Pancreas (tissue), 10 donors: ENCODE data around the gene MAMLD1. TPM values are rescaled to one million over a fixed set of nuclear protein-coding genes. Genes with fewer than 3 reads are reported as not detected.

ENCODE experiments used
- ATAC-seq, 4 donors: fragments of 200-7000 bp; cut with Tn5 transposase; one replicate each; pipeline versions ENCODE4 v1.8.0 to v1.9.1; 2020; ENCODE audit warnings: mild to moderate bottlenecking in 4 of 4, moderate library complexity in 4 of 4
- DNase-seq, 6 donors: peaks; one replicate each; pipeline ENCODE4 v3.0.0-alpha.2; 2020
- FAIRE-seq: peaks from 2 replicates; lab custom pipeline; 2012; peaks lifted over from hg19 to GRCh38; lab: Jason Lieb, UNC
- H3K27ac ChIP-seq, 4 donors: fragments of 200-600 bp; sonication (generic); 1 replicate in 3 of 4; 2 replicates in 1 of 4; pipeline versions ENCODE4 v1.5.0 to v1.8.0; 2020
- H3K27me3 ChIP-seq, 4 donors: fragments of 200-600 bp; one replicate each; pipeline ENCODE4 v1.8.0; 2021
- H3K36me3 ChIP-seq, 3 donors: fragments of 200-600 bp; sonication (generic) in 1 of 3; one replicate each; pipeline versions ENCODE4 v1.5.0 to v1.8.0; 2020 to 2021
- H3K4me1 ChIP-seq, 3 donors: fragments of 200-600 bp; one replicate each; pipeline ENCODE4 v1.8.0; 2021
- H3K4me3 ChIP-seq, 4 donors: fragments of 200-600 bp; sonication (generic) in 2 of 4; one replicate each; pipeline versions ENCODE4 v1.5.0 to v1.8.0; 2020 to 2021
- H3K9me3 ChIP-seq, 4 donors: fragments of 200-600 bp; one replicate each; pipeline ENCODE4 v1.8.0; 2021
- WGBS, 2 donors: extraction: QIAGEN DNeasy Blood & Tissue Kit; methylation state at CpG; one replicate each; pipeline ENCODE4 v1.1.7; 2013; 5-methylcytosine and 5-hydroxymethylcytosine counted together
- intact Hi-C, 3 donors: fragments of 100-400 bp; cut with DNase I; formaldehyde crosslinking; loops; one replicate each; pipeline versions ENCODE4 v1.11.1 to v1.14.2; 2022
- polyA plus RNA-seq, 2 donors: library from polyadenylated mRNA; stranded (reverse); fragments of 200-250 nt; gene quantifications; one replicate each; pipeline ENCODE4 v1.2.3, GENCODE V29; 2013
- total RNA-seq, 6 donors: library from RNA; stranded (reverse); fragmentation: NEBNext Ultra II Directional in 4 of 6; extraction: Animal tissue kit (Norgen Biotek cat#: 25700) in 4 of 6; gene quantifications; one replicate each; pipeline versions ENCODE4 v1.2.1 to v1.2.4, GENCODE V29; 2021 to 2023
- TF ChIP-seq, protein P1 (sequence below), 4 donors: fragments of 200-600 bp; sonication (generic) in 3 of 4; IDR thresholded peaks; one replicate each; pipeline versions ENCODE4 v1.5.0 to v1.8.0; 2021; ENCODE audit warnings: antibody characterized with exemption in 4 of 4
- donor health status: healthy with polysubstance abuse.
- donor health status: DM: no; HTN: no; CAD: no; lungs with moderate emphysema.
- donor health status: DM: no; HTN: no; CAD: no.
- donor health status: control.
- donor health status: control.
- donor health status: Bipolar disorder and iron deficiency.
- donor health status: DM: yes; HTN: yes; CAD: no.
- donor health status: DM: no; HTN: no; CAD: no.
- donor health status: DM: no; HTN: no; CAD: no.
- donor health status: DM: yes; HTN: yes; CAD: no.

The MAMLD1 gene
- total and polyA plus RNA-seq, 8 donors: 2.4 to 8.8 (median 3.5) TPM

DNA sequence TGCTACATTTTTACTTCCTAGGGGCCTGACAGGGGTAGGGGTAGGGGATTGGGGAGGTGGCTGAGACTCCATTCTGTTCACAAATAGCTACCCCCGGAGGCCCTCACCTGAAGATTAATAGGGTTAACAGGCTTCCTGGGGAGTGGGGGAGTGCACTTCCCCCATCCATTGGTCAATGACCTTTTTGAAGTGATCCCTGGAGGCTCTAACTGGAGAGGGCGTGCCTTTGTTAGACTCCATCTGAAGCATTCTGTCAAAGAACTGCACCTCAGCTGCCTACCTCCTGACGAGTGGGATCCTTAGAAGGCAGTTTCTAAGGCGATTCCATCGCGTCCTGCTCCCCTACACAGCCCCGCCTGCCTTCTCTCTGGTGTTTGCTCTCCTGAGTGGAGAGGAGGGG is 195.3 kb downstream of the MAMLD1 start:
- ATAC-seq: no peak
- Histone ChIP-seq H3K27me3 (peaks cover 0 to 3% (median 0%) of the 10 kb centered on the region in 4 donors), H3K4me3 (no peak overlapping the region), H3K36me3 (no peaks in the 10 kb centered on the region), H3K4me1 (no peaks in the 10 kb centered on the region), H3K27ac (no peak overlapping the region), H3K9me3 (no peaks in the 10 kb centered on the region)
- intact Hi-C loops: no loop called here
- FAIRE-seq: no peak
- WGBS, 2 donors: 43 to 53% methylated on average over 7 of the region's 7 CpGs
- DNase-seq: no peak
- TF ChIP-seq, protein P1, sequence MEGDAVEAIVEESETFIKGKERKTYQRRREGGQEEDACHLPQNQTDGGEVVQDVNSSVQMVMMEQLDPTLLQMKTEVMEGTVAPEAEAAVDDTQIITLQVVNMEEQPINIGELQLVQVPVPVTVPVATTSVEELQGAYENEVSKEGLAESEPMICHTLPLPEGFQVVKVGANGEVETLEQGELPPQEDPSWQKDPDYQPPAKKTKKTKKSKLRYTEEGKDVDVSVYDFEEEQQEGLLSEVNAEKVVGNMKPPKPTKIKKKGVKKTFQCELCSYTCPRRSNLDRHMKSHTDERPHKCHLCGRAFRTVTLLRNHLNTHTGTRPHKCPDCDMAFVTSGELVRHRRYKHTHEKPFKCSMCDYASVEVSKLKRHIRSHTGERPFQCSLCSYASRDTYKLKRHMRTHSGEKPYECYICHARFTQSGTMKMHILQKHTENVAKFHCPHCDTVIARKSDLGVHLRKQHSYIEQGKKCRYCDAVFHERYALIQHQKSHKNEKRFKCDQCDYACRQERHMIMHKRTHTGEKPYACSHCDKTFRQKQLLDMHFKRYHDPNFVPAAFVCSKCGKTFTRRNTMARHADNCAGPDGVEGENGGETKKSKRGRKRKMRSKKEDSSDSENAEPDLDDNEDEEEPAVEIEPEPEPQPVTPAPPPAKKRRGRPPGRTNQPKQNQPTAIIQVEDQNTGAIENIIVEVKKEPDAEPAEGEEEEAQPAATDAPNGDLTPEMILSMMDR (IDR thresholded peaks at IDR 0.05): no peak

Other genes with a start within 250 kb of the MAMLD1 start
- 10 to 100 TPM in 1 of 6 donors, 1 to 10 TPM in 5; 3.3 to 10.2 (median 4.9) TPM for gene MTM1, start 205.3 kb downstream of the MAMLD1 start, total RNA-seq
- gene MTM1, start 205.3 kb downstream of the MAMLD1 start, polyA plus RNA-seq: 1 to 10 TPM; 1.1 to 3.6 TPM